ENCODE measurements around the gene TMEM91. TPM values are rescaled to one million over a fixed set of nuclear protein-coding genes. Genes with fewer than 3 reads are reported as not detected.
"Not testable (repeated sequence)": the region's sequence is repeated elsewhere in the genome, so short reads cannot be mapped to it uniquely, and the experiment has no call there.

TMEM91 gene
- polyA plus RNA-seq, 1 donor from 2014 or later = 24.4 TPM

DNA sequence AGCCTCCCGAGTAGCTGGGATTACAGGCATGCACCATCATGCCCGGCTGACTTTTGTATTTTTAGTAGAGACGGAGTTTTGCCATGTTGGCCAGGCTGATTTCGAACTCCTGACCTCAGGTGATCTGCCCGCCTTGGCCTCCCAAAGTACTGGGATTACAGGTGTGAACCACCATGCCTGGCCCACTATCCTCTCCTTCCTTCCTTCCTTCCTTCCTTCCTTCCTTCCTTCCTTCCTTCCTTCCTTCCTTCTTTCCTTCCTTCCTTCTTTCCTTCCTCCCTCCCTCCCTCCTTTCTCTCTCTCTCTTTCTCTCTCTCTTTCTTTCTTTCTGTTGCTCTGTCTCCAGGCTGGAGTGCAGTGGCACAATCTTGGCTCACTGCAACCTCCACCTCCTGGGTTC, 5.2 kb upstream of the TMEM91 start:
- H3K9ac ChIP-seq (ENCODE audit: low read length); H3K27ac ChIP-seq (ENCODE audit: low read length); H3F3A ChIP-seq (ENCODE audit: insufficient read depth, low read length, poor library complexity, severe bottlenecking); H3K36me3 ChIP-seq (ENCODE audit: insufficient read depth, low read length); H4K20me1 ChIP-seq (ENCODE audit: insufficient read depth); H3K9me2 ChIP-seq (ENCODE audit: insufficient read depth, low read length); H3K4me3 ChIP-seq (ENCODE audit: low read length); H3K9me3 ChIP-seq (ENCODE audit: low read length); H3K4me2 ChIP-seq (ENCODE audit: low read length); H2AFZ ChIP-seq (ENCODE audit: low read depth, low read length); H3K79me2 ChIP-seq (replicated peaks; ENCODE audit: insufficient read depth, low read length); H3K27me3 ChIP-seq (ENCODE audit: insufficient read depth, low read depth, low read length): not testable (repeated sequence)

DNA sequence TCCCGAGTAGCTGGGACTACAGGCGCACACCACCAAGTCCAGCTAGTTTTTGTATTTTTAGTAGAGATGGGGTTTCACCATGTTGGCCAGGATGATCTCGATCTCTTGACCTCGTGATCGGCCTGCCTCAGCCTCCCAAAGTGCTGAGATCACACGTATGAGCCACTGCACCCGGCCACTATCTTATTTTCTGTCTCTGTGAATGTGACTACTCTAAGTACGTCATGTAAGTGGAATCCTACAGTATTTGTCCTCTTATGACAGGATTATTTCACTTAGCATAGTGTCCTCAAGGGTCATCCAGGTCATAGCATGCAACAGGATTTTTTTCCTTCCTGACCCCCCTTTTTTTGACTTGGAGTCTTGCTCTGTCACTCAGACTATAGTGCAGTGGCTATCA, 4.8 kb upstream of the TMEM91 start:
- H3K36me3 ChIP-seq (ENCODE audit: insufficient read depth, low read length) = no peaks in the 10 kb centered on the region
- no peak overlapping the region for H3K9ac ChIP-seq (ENCODE audit: low read length)
- no peak overlapping the region for H3K4me3 ChIP-seq (ENCODE audit: low read length)
- H3K79me2 ChIP-seq (replicated peaks; ENCODE audit: insufficient read depth, low read length) = peaks cover 3% of the 10 kb centered on the region
- no peak overlapping the region for H3K4me2 ChIP-seq (ENCODE audit: low read length)
- TF ChIP-seq MXI1 (conservative IDR thresholded peaks at IDR 0.05; ENCODE audit: poor library complexity, severe bottlenecking) (no peak), SMC3 (conservative IDR thresholded peaks at IDR 0.05; ENCODE audit: poor library complexity) (no peak), POLR2AphosphoS5 (IDR thresholded peaks at IDR 0.05) (no peak), RAD21 (conservative IDR thresholded peaks at IDR 0.05) (no peak), EZH2 (IDR thresholded peaks at IDR 0.05; ENCODE audit: borderline replicate concordance, insufficient read depth, low read length, poor library complexity, severe bottlenecking) (no peak), TAF1 (IDR thresholded peaks at IDR 0.05; ENCODE audit: low read depth) (no peak), EP300 (conservative IDR thresholded peaks at IDR 0.05; ENCODE audit: poor library complexity, severe bottlenecking) (no peak)
- TF ChIP-seq, protein P1, sequence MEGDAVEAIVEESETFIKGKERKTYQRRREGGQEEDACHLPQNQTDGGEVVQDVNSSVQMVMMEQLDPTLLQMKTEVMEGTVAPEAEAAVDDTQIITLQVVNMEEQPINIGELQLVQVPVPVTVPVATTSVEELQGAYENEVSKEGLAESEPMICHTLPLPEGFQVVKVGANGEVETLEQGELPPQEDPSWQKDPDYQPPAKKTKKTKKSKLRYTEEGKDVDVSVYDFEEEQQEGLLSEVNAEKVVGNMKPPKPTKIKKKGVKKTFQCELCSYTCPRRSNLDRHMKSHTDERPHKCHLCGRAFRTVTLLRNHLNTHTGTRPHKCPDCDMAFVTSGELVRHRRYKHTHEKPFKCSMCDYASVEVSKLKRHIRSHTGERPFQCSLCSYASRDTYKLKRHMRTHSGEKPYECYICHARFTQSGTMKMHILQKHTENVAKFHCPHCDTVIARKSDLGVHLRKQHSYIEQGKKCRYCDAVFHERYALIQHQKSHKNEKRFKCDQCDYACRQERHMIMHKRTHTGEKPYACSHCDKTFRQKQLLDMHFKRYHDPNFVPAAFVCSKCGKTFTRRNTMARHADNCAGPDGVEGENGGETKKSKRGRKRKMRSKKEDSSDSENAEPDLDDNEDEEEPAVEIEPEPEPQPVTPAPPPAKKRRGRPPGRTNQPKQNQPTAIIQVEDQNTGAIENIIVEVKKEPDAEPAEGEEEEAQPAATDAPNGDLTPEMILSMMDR (IDR thresholded peaks at IDR 0.05; ENCODE audit: poor library complexity, severe bottlenecking) = no peak
- TF ChIP-seq, protein P2, sequence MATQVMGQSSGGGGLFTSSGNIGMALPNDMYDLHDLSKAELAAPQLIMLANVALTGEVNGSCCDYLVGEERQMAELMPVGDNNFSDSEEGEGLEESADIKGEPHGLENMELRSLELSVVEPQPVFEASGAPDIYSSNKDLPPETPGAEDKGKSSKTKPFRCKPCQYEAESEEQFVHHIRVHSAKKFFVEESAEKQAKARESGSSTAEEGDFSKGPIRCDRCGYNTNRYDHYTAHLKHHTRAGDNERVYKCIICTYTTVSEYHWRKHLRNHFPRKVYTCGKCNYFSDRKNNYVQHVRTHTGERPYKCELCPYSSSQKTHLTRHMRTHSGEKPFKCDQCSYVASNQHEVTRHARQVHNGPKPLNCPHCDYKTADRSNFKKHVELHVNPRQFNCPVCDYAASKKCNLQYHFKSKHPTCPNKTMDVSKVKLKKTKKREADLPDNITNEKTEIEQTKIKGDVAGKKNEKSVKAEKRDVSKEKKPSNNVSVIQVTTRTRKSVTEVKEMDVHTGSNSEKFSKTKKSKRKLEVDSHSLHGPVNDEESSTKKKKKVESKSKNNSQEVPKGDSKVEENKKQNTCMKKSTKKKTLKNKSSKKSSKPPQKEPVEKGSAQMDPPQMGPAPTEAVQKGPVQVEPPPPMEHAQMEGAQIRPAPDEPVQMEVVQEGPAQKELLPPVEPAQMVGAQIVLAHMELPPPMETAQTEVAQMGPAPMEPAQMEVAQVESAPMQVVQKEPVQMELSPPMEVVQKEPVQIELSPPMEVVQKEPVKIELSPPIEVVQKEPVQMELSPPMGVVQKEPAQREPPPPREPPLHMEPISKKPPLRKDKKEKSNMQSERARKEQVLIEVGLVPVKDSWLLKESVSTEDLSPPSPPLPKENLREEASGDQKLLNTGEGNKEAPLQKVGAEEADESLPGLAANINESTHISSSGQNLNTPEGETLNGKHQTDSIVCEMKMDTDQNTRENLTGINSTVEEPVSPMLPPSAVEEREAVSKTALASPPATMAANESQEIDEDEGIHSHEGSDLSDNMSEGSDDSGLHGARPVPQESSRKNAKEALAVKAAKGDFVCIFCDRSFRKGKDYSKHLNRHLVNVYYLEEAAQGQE (IDR thresholded peaks at IDR 0.05; ENCODE audit: borderline replicate concordance) = no peak
- H3K9me3 ChIP-seq (ENCODE audit: low read length) = no peaks in the 10 kb centered on the region
- H3F3A ChIP-seq (ENCODE audit: insufficient read depth, low read length, poor library complexity, severe bottlenecking) = no peaks in the 10 kb centered on the region
- H4K20me1 ChIP-seq (ENCODE audit: insufficient read depth) = no peaks in the 10 kb centered on the region
- H3K27ac ChIP-seq (ENCODE audit: low read length) = no peak overlapping the region
- no peaks in the 10 kb centered on the region for H3K9me2 ChIP-seq (ENCODE audit: insufficient read depth, low read length)
- no peaks in the 10 kb centered on the region for H3K27me3 ChIP-seq (ENCODE audit: insufficient read depth, low read depth, low read length)
- H2AFZ ChIP-seq (ENCODE audit: low read depth, low read length) = no peak overlapping the region

DNA sequence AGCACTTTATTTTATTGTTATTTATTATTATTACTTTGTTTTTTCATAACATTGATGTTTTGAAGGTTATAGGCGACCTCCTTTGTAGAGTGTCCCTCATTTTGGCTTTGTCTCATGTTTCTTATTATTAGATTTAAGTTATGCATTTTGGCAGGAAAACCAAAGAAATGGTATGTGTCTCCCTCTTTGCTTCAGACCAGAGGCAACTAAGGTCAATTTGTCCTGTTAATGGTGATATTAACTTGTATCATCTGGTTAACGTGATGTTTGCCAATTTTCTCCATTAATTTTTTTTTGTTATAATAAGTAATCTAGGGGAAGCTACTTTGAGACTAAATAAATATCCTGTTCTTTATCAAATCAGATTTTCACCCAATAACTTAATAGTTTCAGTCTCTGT, 3.8 kb upstream of the TMEM91 start:
- no peaks in the 10 kb centered on the region for H3K79me2 ChIP-seq (replicated peaks; ENCODE audit: insufficient read depth, low read length)
- H3K9me2 ChIP-seq (ENCODE audit: insufficient read depth, low read length) = no peaks in the 10 kb centered on the region
- H3K9ac ChIP-seq (ENCODE audit: low read length) = no peak overlapping the region
- TF ChIP-seq POLR2AphosphoS5 (IDR thresholded peaks at IDR 0.05) = no peak
- TF ChIP-seq MXI1 (conservative IDR thresholded peaks at IDR 0.05; ENCODE audit: poor library complexity, severe bottlenecking) = no peak
- TF ChIP-seq, protein P2 (IDR thresholded peaks at IDR 0.05; ENCODE audit: borderline replicate concordance) = no peak
- no peak for TF ChIP-seq SMC3 (conservative IDR thresholded peaks at IDR 0.05; ENCODE audit: poor library complexity)
- TF ChIP-seq TAF1 (IDR thresholded peaks at IDR 0.05; ENCODE audit: low read depth) = no peak
- no peak for TF ChIP-seq RAD21 (conservative IDR thresholded peaks at IDR 0.05)
- TF ChIP-seq, protein P1 (IDR thresholded peaks at IDR 0.05; ENCODE audit: poor library complexity, severe bottlenecking) = no peak
- no peaks in the 10 kb centered on the region for H4K20me1 ChIP-seq (ENCODE audit: insufficient read depth)
- no peaks in the 10 kb centered on the region for H3K36me3 ChIP-seq (ENCODE audit: insufficient read depth, low read length)
- no peaks in the 10 kb centered on the region for H3K27me3 ChIP-seq (ENCODE audit: insufficient read depth, low read depth, low read length)
- H2AFZ ChIP-seq (ENCODE audit: low read depth, low read length) = no peak overlapping the region
- H3F3A ChIP-seq (ENCODE audit: insufficient read depth, low read length, poor library complexity, severe bottlenecking) = no peaks in the 10 kb centered on the region
- no peak overlapping the region for H3K27ac ChIP-seq (ENCODE audit: low read length)
- no peak overlapping the region for H3K4me2 ChIP-seq (ENCODE audit: low read length)
- no peaks in the 10 kb centered on the region for H3K9me3 ChIP-seq (ENCODE audit: low read length)
- no peak overlapping the region for H3K4me3 ChIP-seq (ENCODE audit: low read length)

All from neural cell (in vitro differentiated cells).